Breast epithelium (tissue), 4 donors: Measurements from ENCODE around the gene MOCS2. TPM values are rescaled to one million over a fixed set of nuclear protein-coding genes. Genes with fewer than 3 reads are reported as not detected.

Experiments used
- DNase-seq, 2 donors: peaks; one replicate each; pipeline ENCODE4 v3.0.0-alpha.2; 2019; ENCODE audit warnings: low spot score in 2 of 2
- H3K27ac ChIP-seq, 2 donors: fragments of 200-600 bp; sonication (generic) in 1 of 2; one replicate each; pipeline ENCODE4 v1.5.1; 2016 to 2019; ENCODE audit warnings: mild to moderate bottlenecking in 1 of 2
- H3K27me3 ChIP-seq, 2 donors: fragments of 200-600 bp; sonication (generic) in 1 of 2; one replicate each; pipeline versions ENCODE4 v1.5.1 to v1.6.0; 2017 to 2019; ENCODE audit warnings: control low read depth in 1 of 2, mild to moderate bottlenecking in 1 of 2
- H3K36me3 ChIP-seq: fragments of 200-600 bp; one replicate; pipeline ENCODE4 v1.5.1; 2019
- H3K4me1 ChIP-seq, 2 donors: fragments of 200-600 bp; sonication (generic); one replicate each; pipeline ENCODE4 v1.5.1; 2016 to 2019; ENCODE audit warnings: control low read depth in 1 of 2
- H3K4me3 ChIP-seq, 3 donors: fragments of 200-600 bp; sonication (generic); 1 replicate in 2 of 3; 2 replicates in 1 of 3; pipeline ENCODE4 v1.5.1; 2016 to 2019; ENCODE audit warnings: mild to moderate bottlenecking in 3 of 3, moderate library complexity in 2 of 3
- H3K9me3 ChIP-seq, 2 donors: fragments of 200-600 bp; sonication (generic) in 1 of 2; one replicate each; pipeline ENCODE4 v1.5.1; 2016 to 2019; ENCODE audit warnings: control low read depth in 1 of 2
- POLR2A ChIP-seq: fragments of 450-650 bp; IDR thresholded peaks from one replicate; pipeline ENCODE4 v1.6.1; 2016; ENCODE audit warnings: antibody characterized with exemption, mild to moderate bottlenecking, moderate library complexity
- POLR2AphosphoS5 ChIP-seq, 3 donors: sonication (generic); formaldehyde crosslinking; IDR thresholded peaks; one replicate each; pipeline ENCODE4 v1.6.1; 2017; ENCODE audit warnings: antibody characterized with exemption in 3 of 3
- intact Hi-C: fragments of 100-400 bp; cut with DNase I; formaldehyde crosslinking; loops from one replicate; pipeline ENCODE4 v1.15.1; 2023; ENCODE audit warnings: low total_unique reads
- total RNA-seq, 3 donors: library from RNA; depleted of rRNA; stranded (reverse); fragments of >200 nt; gene quantifications; one replicate each; pipeline ENCODE4 v1.1.0, GENCODE V29; 2016
- TF ChIP-seq, protein P1 (sequence below), 3 donors: fragments of 450-650 bp; IDR thresholded peaks; one replicate each; pipeline ENCODE4 v1.5.1; 2016 to 2017; ENCODE audit warnings: antibody characterized with exemption in 3 of 3, mild to moderate bottlenecking in 3 of 3, moderate library complexity in 3 of 3

MOCS2 gene
- total RNA-seq, 3 donors from 2014 or later = 48.2 to 58.6 (median 56.2) TPM

DNA sequence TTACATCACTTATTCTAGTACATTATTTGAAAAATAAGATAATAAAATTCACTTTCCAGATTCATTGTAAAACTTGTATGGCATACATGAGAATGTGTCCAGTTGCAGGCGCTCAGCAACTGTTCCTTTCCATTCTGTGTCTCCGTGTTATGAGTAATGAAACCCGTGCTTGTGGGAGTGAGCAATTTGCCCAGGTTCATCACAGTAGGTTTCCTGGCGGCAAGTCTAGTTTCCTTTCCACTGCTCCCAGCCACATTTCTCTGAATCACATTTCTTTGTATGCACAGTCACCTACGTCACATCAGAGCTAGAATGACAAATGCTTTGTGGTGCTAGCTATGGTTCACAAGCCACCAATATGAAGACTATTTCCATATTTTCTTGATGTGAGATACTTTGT, 39.9 kb downstream of the MOCS2 start:
- intact Hi-C loops = no loop called here
- H3K36me3 ChIP-seq = no peaks in the 10 kb centered on the region
- no peak overlapping the region for H3K4me3 ChIP-seq
- TF ChIP-seq POLR2AphosphoS5 (IDR thresholded peaks at IDR 0.05) = no peak
- no peak for TF ChIP-seq POLR2A
- TF ChIP-seq, protein P1, sequence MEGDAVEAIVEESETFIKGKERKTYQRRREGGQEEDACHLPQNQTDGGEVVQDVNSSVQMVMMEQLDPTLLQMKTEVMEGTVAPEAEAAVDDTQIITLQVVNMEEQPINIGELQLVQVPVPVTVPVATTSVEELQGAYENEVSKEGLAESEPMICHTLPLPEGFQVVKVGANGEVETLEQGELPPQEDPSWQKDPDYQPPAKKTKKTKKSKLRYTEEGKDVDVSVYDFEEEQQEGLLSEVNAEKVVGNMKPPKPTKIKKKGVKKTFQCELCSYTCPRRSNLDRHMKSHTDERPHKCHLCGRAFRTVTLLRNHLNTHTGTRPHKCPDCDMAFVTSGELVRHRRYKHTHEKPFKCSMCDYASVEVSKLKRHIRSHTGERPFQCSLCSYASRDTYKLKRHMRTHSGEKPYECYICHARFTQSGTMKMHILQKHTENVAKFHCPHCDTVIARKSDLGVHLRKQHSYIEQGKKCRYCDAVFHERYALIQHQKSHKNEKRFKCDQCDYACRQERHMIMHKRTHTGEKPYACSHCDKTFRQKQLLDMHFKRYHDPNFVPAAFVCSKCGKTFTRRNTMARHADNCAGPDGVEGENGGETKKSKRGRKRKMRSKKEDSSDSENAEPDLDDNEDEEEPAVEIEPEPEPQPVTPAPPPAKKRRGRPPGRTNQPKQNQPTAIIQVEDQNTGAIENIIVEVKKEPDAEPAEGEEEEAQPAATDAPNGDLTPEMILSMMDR (IDR thresholded peaks at IDR 0.05) = no peak
- no peak overlapping the region for H3K27ac ChIP-seq
- no peak for DNase-seq
- no peaks in the 10 kb centered on the region for H3K9me3 ChIP-seq
- H3K27me3 ChIP-seq = no peaks in the 10 kb centered on the region
- no peaks in the 10 kb centered on the region for H3K4me1 ChIP-seq

DNA sequence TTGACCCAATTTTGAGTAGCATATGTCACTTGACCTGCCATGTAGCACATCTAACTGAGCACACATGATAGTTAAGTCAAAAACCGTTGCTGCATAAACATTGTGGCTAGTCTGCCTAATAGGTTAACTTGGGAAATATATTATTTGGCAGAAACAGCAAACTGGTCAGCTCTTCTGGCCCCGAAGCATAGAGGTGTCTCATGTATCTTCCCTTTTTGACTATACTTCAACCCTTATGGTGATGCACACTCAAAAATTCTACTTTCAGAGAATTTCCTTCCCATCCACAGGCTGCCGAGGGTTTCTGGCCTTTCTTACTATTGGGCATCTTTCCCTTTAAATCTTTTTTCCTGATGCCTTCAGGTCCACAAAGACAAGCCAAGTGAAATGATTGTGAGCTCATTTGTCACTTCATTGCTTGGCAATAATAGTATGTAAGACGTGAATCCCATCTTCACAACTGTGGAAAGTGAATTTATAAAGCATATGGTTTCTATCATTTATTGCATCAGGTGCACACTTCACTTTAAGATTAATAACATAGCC, 41.2 kb downstream of the MOCS2 start:
- TF ChIP-seq POLR2AphosphoS5 (IDR thresholded peaks at IDR 0.05) (no peak), POLR2A (no peak)
- TF ChIP-seq, protein P1 (IDR thresholded peaks at IDR 0.05) = no peak
- H3K27me3 ChIP-seq = no peaks in the 10 kb centered on the region
- intact Hi-C loops = no loop called here
- no peaks in the 10 kb centered on the region for H3K36me3 ChIP-seq
- no peak for DNase-seq
- no peak overlapping the region for H3K27ac ChIP-seq
- no peaks in the 10 kb centered on the region for H3K4me1 ChIP-seq
- H3K4me3 ChIP-seq = no peak overlapping the region
- H3K9me3 ChIP-seq = no peaks in the 10 kb centered on the region

DNA sequence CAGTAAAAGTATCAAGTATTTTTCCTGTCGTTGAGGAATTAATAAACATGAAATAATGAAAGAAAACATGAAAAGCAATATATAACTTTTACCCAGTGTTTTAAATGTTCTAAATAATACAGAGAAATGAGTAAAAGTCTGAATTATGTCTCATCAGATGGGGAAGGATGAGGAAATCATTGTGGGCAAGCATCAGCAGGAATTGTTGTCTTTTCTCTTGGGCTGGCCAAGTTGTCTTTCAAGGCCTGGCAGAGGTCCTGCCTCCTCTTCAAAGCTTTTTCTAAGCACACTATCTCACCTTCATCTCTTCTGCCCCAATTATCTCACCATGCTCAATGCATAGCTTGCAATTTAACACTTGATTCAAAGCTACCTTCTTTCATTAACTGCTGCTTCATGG, 41.9 kb downstream of the MOCS2 start:
- H3K27me3 ChIP-seq = no peaks in the 10 kb centered on the region
- H3K4me3 ChIP-seq = no peak overlapping the region
- DNase-seq = no peak
- no peaks in the 10 kb centered on the region for H3K36me3 ChIP-seq
- no peak overlapping the region for H3K27ac ChIP-seq
- H3K4me1 ChIP-seq = no peaks in the 10 kb centered on the region
- no peak for TF ChIP-seq POLR2AphosphoS5 (IDR thresholded peaks at IDR 0.05)
- no peak for TF ChIP-seq POLR2A
- intact Hi-C loops = no loop called here
- H3K9me3 ChIP-seq = no peaks in the 10 kb centered on the region

DNA sequence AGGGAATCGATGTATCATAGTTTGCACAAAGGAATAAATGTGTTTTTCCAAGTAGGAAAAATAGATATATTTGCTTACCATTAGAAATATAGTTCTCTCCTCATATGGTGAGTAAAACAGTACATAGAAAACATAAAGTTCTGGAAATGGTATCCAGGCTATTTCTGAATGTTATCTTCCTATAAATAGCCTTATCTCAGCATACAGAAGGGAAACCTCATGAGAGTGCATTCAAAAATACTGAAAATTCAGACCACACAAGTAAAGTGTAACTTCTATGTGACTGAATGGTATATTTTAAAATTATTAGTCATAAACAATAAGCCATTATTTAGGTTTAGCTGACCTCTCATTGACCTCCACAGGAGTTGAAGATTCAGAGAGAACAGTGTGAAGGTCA, 43.5 kb downstream of the MOCS2 start:
- no peak for DNase-seq
- Histone ChIP-seq H3K36me3 (no peaks in the 10 kb centered on the region), H3K27ac (no peak overlapping the region), H3K4me3 (no peak overlapping the region), H3K4me1 (no peaks in the 10 kb centered on the region), H3K27me3 (no peaks in the 10 kb centered on the region), H3K9me3 (no peaks in the 10 kb centered on the region)
- no peak for TF ChIP-seq POLR2A
- TF ChIP-seq, protein P1 (IDR thresholded peaks at IDR 0.05) = no peak
- TF ChIP-seq POLR2AphosphoS5 (IDR thresholded peaks at IDR 0.05) = no peak
- intact Hi-C loops = no loop called here

DNA sequence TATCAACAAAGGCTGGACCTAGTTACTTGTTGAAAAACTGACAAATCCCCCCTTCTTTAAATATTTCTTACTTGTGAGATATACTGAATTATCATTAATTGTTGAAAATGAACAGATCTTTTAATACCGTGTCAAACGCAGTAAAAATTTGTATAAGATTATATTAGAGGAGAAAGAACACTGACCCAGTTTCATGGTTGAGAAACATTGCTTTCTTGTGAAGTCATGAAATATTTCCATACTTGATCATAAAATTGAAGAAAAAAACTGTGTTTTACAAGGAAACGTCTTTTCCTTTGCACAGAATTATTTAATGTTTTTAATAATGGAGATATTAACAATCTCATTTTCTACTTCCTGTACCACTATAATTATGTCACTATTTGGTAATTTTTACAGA, 45.8 kb downstream of the MOCS2 start:
- intact Hi-C loops = no loop called here
- no peaks in the 10 kb centered on the region for H3K27me3 ChIP-seq
- H3K36me3 ChIP-seq = no peaks in the 10 kb centered on the region
- H3K4me3 ChIP-seq = no peak overlapping the region
- H3K27ac ChIP-seq = no peak overlapping the region
- DNase-seq = no peak
- no peaks in the 10 kb centered on the region for H3K9me3 ChIP-seq
- H3K4me1 ChIP-seq = no peaks in the 10 kb centered on the region
- no peak for TF ChIP-seq POLR2A
- TF ChIP-seq POLR2AphosphoS5 (IDR thresholded peaks at IDR 0.05) = no peak
- TF ChIP-seq, protein P1 (IDR thresholded peaks at IDR 0.05) = no peak

DNA sequence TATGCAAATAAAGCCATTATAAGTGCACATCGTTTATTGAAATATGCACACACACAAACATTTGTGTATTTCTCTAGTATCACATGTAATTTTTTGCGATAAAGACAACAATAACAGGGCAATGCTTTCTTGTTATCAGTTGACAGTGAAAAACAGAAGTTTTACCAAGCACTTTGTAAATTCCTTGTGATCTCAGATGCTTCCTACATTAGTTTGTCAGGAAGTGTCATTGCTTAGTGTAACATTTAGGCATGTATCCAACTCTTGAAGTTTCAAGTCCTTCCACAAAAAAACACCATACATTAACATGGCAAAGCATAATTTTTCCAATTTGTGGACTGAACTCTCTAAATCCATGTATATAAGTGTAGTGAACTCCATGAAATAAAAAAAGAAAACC, 46.4 kb downstream of the MOCS2 start:
- Histone ChIP-seq H3K4me3 (no peak overlapping the region), H3K27ac (no peak overlapping the region), H3K36me3 (no peaks in the 10 kb centered on the region), H3K27me3 (no peaks in the 10 kb centered on the region), H3K9me3 (no peaks in the 10 kb centered on the region), H3K4me1 (no peaks in the 10 kb centered on the region)
- intact Hi-C loops = no loop called here
- no peak for DNase-seq
- TF ChIP-seq POLR2A (no peak), POLR2AphosphoS5 (IDR thresholded peaks at IDR 0.05) (no peak)
- TF ChIP-seq, protein P1 (IDR thresholded peaks at IDR 0.05) = no peak
